GM10266 (cell line): ENCODE results near the gene DUSP18.

Experiments used
- DNase-seq: peaks from one replicate; pipeline ENCODE4 v3.0.0; 2012; ENCODE audit errors: extremely low spot score
- TF ChIP-seq, protein P1 (sequence below): IDR thresholded peaks from 2 replicates; pipeline ENCODE4 v1.5.1; 2012; ENCODE audit warnings: mild to moderate bottlenecking, low read depth; ENCODE audit not compliant: control insufficient read depth, insufficient read depth; ENCODE audit errors: missing control alignments

DUSP18 gene

DNA sequence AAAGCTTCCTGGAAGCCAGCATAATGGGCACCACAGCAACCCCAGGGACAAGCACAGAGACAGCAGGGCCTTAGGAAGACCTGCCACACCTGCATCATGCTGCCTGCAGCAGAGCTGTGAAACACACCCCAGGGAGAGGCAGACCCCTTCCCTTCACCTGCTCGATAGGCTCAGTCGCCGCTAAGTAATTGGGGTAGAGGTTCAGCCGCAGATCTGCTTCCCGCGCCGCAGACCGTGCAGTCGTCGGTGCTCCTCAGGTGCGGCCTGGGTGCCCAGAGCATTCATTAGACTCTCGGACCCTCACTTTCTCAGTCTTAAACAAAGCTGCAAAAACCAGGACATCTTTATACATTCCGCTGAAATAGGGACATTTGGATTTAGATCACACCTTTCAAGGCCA lies 2.9 kb downstream of the DUSP18 start:
- DNase-seq, result no peak
- TF ChIP-seq, protein P1, sequence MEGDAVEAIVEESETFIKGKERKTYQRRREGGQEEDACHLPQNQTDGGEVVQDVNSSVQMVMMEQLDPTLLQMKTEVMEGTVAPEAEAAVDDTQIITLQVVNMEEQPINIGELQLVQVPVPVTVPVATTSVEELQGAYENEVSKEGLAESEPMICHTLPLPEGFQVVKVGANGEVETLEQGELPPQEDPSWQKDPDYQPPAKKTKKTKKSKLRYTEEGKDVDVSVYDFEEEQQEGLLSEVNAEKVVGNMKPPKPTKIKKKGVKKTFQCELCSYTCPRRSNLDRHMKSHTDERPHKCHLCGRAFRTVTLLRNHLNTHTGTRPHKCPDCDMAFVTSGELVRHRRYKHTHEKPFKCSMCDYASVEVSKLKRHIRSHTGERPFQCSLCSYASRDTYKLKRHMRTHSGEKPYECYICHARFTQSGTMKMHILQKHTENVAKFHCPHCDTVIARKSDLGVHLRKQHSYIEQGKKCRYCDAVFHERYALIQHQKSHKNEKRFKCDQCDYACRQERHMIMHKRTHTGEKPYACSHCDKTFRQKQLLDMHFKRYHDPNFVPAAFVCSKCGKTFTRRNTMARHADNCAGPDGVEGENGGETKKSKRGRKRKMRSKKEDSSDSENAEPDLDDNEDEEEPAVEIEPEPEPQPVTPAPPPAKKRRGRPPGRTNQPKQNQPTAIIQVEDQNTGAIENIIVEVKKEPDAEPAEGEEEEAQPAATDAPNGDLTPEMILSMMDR, result no peak

DNA sequence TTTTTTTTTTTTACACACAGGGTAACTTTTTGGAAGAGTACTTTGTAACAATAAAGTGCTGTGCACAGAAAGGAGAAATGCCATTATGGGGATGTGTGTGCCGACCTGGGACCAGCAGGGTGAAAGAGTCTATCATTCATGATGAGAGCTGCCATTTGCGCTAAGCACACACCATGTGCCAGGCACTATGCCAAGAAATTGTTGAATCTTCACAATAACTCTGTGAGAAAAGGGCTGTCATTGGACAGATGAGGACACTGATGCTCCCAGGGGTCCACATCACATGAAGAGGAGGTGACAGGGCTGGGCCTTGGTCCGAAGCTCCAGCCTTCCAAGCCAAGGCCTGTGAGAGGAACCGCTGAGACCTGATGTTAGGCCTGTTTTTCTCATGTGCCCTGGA lies 5.6 kb downstream of the DUSP18 start:
- DNase-seq, result no peak
- TF ChIP-seq, protein P1, result no peak

DNA sequence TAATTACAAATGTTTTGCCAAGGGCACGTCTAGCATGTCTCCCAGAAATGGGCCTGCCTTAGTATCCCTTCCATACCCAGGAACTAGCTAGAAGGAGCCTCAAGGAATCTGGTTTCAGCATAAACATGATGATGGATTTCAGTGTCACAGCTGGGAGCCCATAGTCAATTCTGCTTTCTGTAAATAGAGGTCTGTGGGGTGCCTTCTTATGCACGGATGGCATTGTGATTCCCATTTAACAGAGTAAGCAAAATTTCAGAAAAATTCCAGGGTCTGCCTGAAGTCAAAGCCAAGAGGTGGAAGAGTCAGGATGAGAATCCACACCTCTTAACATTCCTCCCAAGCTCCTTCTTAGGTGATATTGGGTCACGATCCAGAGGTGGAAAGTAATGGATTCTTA lies 12.1 kb downstream of the DUSP18 start:
- TF ChIP-seq, protein P1, result no peak
- no peak for DNase-seq

DNA sequence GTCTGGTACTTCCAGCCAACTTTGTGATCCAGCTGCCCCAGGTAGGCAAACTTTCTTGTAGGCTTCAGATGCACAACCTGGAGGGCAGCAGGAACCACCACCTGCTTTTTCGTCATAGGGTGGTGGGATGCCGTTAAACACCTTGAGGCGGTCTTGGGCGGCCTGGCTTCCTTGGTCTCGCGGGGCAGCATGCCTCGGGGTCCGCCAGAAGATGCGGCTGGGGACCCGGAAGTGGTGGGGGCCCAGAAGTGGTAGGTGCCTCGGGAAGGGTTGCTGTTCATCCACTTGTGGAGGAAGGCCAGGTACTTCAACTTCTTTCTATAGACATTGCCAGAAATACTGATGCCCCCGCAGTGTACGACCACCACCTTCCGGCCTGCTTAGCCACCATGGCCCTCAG lies 13.3 kb downstream of the DUSP18 start:
- DNase-seq, result no peak
- TF ChIP-seq, protein P1, result no peak

DNA sequence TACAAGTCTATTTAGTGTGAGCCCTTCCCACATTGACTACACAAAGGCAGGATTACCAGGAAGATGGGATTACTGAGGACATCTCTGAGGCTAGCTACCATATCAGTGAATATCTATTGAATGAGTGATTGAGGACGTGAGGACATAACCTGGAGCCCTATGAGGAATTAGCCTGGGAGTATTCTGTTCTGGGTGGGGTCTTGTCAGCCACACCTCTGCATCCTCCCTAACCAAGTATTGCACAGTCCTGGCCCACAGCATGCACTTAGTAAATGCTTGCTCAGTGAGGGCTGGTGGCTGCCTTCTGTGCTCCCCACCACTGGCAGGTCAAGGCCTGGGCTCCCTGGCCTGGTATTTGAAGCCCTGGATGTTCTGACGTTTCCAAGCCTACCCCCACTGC lies 14.8 kb downstream of the DUSP18 start:
- TF ChIP-seq, protein P1, result no peak
- DNase-seq, result no peak

DNA sequence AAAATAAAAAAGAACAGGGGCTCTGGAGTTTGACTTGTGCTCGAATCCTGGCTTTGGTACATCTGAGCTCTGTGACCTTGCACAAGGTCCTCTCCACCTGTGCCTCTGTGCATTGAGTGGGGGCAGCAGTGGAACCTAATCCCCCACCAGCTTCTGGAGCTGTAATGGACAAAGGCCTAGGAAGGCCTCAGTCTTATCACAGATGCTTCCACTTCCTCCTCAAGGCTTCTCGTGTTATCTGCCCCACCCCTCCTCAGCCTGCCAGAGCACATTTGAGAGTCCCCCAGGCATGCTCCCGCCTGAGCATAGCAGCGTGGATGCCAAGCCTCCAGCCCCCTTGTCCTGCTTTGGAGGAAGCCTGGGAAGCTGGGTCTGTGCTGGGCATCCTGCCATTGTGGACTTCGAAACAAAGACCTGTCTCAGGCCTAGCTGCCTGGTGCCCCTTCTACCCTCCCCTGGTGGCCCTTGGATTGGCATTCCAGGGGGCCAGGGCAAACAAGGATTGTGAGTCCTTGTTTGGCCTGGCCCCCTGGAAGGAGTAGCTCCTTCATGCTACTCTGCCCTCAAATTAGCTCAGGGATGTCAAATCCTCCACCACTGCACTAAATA lies 17.1 kb downstream of the DUSP18 start:
- DNase-seq, result no peak
- TF ChIP-seq, protein P1, result no peak

DNA sequence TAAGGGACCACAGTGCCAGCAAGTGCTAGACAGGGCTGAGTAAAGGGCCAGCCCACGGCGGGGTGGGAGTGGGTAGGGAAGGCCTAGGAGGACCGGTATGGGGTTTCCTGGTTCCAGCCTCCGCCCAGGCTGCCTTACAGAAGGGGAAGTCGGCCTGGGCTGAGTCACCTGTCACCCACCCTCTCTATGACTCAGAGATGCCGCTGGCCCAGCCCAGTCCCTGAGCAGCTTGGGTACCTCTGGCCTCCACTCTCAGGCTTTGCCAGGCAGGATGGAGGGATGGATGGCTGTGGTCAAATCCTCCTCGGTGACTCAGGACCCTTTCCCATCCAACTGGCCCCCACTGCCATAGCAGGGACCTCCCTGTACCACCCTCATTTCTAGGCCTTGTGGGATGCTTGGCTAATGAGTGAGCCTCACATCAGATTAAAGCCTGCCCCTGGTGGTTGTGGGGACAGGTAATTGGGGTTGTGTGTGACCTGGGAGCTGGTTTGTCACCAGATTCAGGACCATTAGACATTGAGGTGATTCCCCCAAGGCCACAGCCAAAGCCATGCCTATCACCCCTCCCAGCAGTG lies 18.2 kb downstream of the DUSP18 start:
- peak; percentile 79 for DNase-seq
- TF ChIP-seq, protein P1, result no peak
